Liver (tissue), 9 donors: ENCODE results near the gene BIRC3. TPM values are rescaled to one million over a fixed set of nuclear protein-coding genes. Genes with fewer than 3 reads are reported as not detected.

Experiments used
- DNase-seq: peaks from one replicate; pipeline ENCODE4 v3.0.0-alpha.2; 2017; ENCODE audit warnings: low spot score
- H3K27ac ChIP-seq, 2 donors: one replicate each; pipeline ENCODE4 v1.7.0; 2013; ENCODE audit warnings: inconsistent platforms in 2 of 2, low read length in 2 of 2, control low read depth in 1 of 2, low read depth in 1 of 2, mild to moderate bottlenecking in 1 of 2
- H3K27me3 ChIP-seq, 4 donors: one replicate each; pipeline versions ENCODE4 v1.6.1 to v1.7.0; 2013; ENCODE audit warnings: low read length in 3 of 4, inconsistent platforms in 1 of 4, mild to moderate bottlenecking in 1 of 4, moderate library complexity in 1 of 4; ENCODE audit not compliant: control insufficient read depth in 4 of 4, insufficient read depth in 4 of 4
- H3K36me3 ChIP-seq, 4 donors: one replicate each; pipeline versions ENCODE4 v1.6.1 to v1.7.0; 2013; ENCODE audit warnings: low read length in 3 of 4, mild to moderate bottlenecking in 3 of 4, low read depth in 1 of 4, moderate library complexity in 1 of 4; ENCODE audit not compliant: control insufficient read depth in 4 of 4, insufficient read depth in 3 of 4
- H3K4me1 ChIP-seq, 4 donors: one replicate each; pipeline versions ENCODE4 v1.6.1 to v1.7.0; 2013; ENCODE audit warnings: low read length in 3 of 4, mild to moderate bottlenecking in 3 of 4, moderate library complexity in 1 of 4; ENCODE audit not compliant: control insufficient read depth in 4 of 4, insufficient read depth in 4 of 4
- H3K4me3 ChIP-seq, 3 donors: one replicate each; pipeline versions ENCODE4 v1.6.1 to v1.7.0; 2013; ENCODE audit warnings: low read length in 3 of 3, control low read depth in 1 of 3, low read depth in 1 of 3, mild to moderate bottlenecking in 1 of 3
- H3K9ac ChIP-seq, 2 donors: one replicate each; pipeline ENCODE4 v1.7.0; 2013; ENCODE audit warnings: low read length in 2 of 2, mild to moderate bottlenecking in 2 of 2, moderate library complexity in 2 of 2, control low read depth in 1 of 2, low read depth in 1 of 2
- H3K9me3 ChIP-seq, 4 donors: one replicate each; pipeline versions ENCODE4 v1.6.1 to v1.7.0; 2013; ENCODE audit warnings: low read length in 3 of 4; ENCODE audit not compliant: control insufficient read depth in 4 of 4
- ATF3 ChIP-seq: IDR thresholded peaks from 2 replicates; pipeline ENCODE4 v1.6.1; 2016; ENCODE audit warnings: antibody characterized with exemption
- CTCF ChIP-seq: fragments of 150-350 bp; IDR thresholded peaks from 2 replicates; pipeline ENCODE4 v1.5.1; 2017; ENCODE audit warnings: improper control_type of control experiment, low read depth, low read length; ENCODE audit not compliant: missing input control
- EGR1 ChIP-seq, 2 donors: IDR thresholded peaks; 2 replicates each; pipeline ENCODE4 v1.6.1; 2016 to 2018; ENCODE audit warnings: antibody characterized with exemption in 2 of 2, low read depth in 2 of 2
- FOXA1 ChIP-seq: IDR thresholded peaks from 2 replicates; pipeline ENCODE4 v1.6.1; 2016; ENCODE audit warnings: antibody characterized with exemption
- FOXA2 ChIP-seq: IDR thresholded peaks from 2 replicates; pipeline ENCODE4 v1.6.1; 2016; ENCODE audit warnings: antibody characterized with exemption
- GABPA ChIP-seq, 2 donors: IDR thresholded peaks in 1 of 2; conservative IDR thresholded peaks in 1 of 2; 2 replicates each; pipeline ENCODE4 v1.6.1; 2016; ENCODE audit warnings: antibody characterized with exemption in 2 of 2, mild to moderate bottlenecking in 1 of 2, moderate library complexity in 1 of 2
- HNF4A ChIP-seq, 2 donors: conservative IDR thresholded peaks; 2 replicates each; pipeline ENCODE4 v1.6.1; 2016; ENCODE audit warnings: antibody characterized with exemption in 2 of 2, mild to moderate bottlenecking in 2 of 2
- HNF4G ChIP-seq: IDR thresholded peaks from 2 replicates; pipeline ENCODE4 v1.6.1; 2016; ENCODE audit warnings: antibody characterized with exemption
- JUND ChIP-seq, 2 donors: IDR thresholded peaks; 2 replicates each; pipeline ENCODE4 v1.6.1; 2016; ENCODE audit warnings: antibody characterized with exemption in 2 of 2
- MAX ChIP-seq: IDR thresholded peaks from 2 replicates; pipeline ENCODE4 v1.6.1; 2016; ENCODE audit warnings: antibody characterized with exemption
- NR2F2 ChIP-seq: IDR thresholded peaks from 2 replicates; pipeline ENCODE4 v1.6.1; 2016; ENCODE audit warnings: antibody characterized with exemption
- RAD21 ChIP-seq, 2 donors: IDR thresholded peaks; 2 replicates each; pipeline ENCODE4 v1.6.1; 2016; ENCODE audit warnings: antibody characterized with exemption in 2 of 2, mild to moderate bottlenecking in 2 of 2
- REST ChIP-seq: IDR thresholded peaks from 2 replicates; pipeline ENCODE4 v1.6.1; 2016; ENCODE audit warnings: antibody characterized with exemption, mild to moderate bottlenecking
- RXRA ChIP-seq, 2 donors: IDR thresholded peaks; 2 replicates each; pipeline ENCODE4 v1.6.1; 2017 to 2018; ENCODE audit warnings: antibody characterized with exemption in 2 of 2, mild to moderate bottlenecking in 1 of 2
- SP1 ChIP-seq: IDR thresholded peaks from 2 replicates; pipeline ENCODE4 v1.6.1; 2018; ENCODE audit warnings: antibody characterized with exemption, mild to moderate bottlenecking
- TAF1 ChIP-seq: conservative IDR thresholded peaks from 2 replicates; pipeline ENCODE4 v1.6.1; 2016; ENCODE audit warnings: antibody characterized with exemption, mild to moderate bottlenecking
- YY1 ChIP-seq: IDR thresholded peaks from 2 replicates; pipeline ENCODE4 v1.6.1; 2016; ENCODE audit warnings: antibody characterized with exemption, mild to moderate bottlenecking
- ZBTB33 ChIP-seq: IDR thresholded peaks from 2 replicates; pipeline ENCODE4 v1.6.1; 2016; ENCODE audit warnings: antibody characterized with exemption
- WGBS: extraction: QIAGEN DNeasy Blood & Tissue Kit; methylation state at CpG from one replicate; pipeline ENCODE4 v1.1.7; 2013; 5-methylcytosine and 5-hydroxymethylcytosine counted together
- polyA plus RNA-seq, 2 donors: library from polyadenylated mRNA; stranded (reverse) in 1 of 2; unstranded in 1 of 2; fragments of 200-250 nt in 1 of 2; fragments of >200 nt in 1 of 2; fragmentation: Nextera tagmentation in 1 of 2; extraction: Ambion mirVana in 1 of 2; gene quantifications; one replicate each; pipeline versions ENCODE4 v1.2.1 to v1.2.3, GENCODE V29; 2013 to 2015
- total RNA-seq, 2 donors: library from RNA; depleted of rRNA; stranded (reverse); fragments of >200 nt; gene quantifications; one replicate each; pipeline ENCODE4 v1.2.3, GENCODE V29; 2014
- donor health status: healthy.
- donor health status: healthy.
- donor health status: healthy.
- donor health status: healthy.
- donor health status: healthy.

Gene BIRC3
- total and polyA plus RNA-seq, 4 donors: 1.4 to 8.1 (median 2.9) TPM

- peaks cover 0 to 12% (median 0%) of the 10 kb centered on the region in 4 donors for H3K4me1 ChIP-seq
- H3K27me3 ChIP-seq: no peaks in the 10 kb centered on the region
- 83% methylated on average over 4 of the region's 4 CpGs for WGBS
- H3K9ac ChIP-seq: no peak overlapping the region
- no peak for TF ChIP-seq NR2F2
- no peak for TF ChIP-seq ATF3
- TF ChIP-seq RXRA (IDR thresholded peaks at IDR 0.05): no peak
- no peak for TF ChIP-seq JUND (IDR thresholded peaks at IDR 0.05)
- no peak for TF ChIP-seq GABPA (IDR thresholded peaks at IDR 0.05 in 1 of 2, conservative IDR thresholded peaks at IDR 0.05 in 1 of 2)
- TF ChIP-seq EGR1 (IDR thresholded peaks at IDR 0.05; ENCODE audit: low read depth in 2 of 2): no peak
- TF ChIP-seq REST: no peak
- no peak for TF ChIP-seq FOXA1
- no peak for TF ChIP-seq RAD21 (IDR thresholded peaks at IDR 0.05)
- no peak for TF ChIP-seq MAX
- no peak for TF ChIP-seq ZBTB33
- no peak for TF ChIP-seq SP1
- TF ChIP-seq HNF4A (conservative IDR thresholded peaks at IDR 0.05): no peak
- no peak for TF ChIP-seq CTCF
- no peak for TF ChIP-seq YY1
- TF ChIP-seq HNF4G: no peak
- no peak for TF ChIP-seq TAF1
- no peak for TF ChIP-seq FOXA2
- no peaks in the 10 kb centered on the region for H3K9me3 ChIP-seq
- H3K36me3 ChIP-seq: no peaks in the 10 kb centered on the region
- no peak for DNase-seq
- no peak overlapping the region for H3K4me3 ChIP-seq
- H3K27ac ChIP-seq: no peak overlapping the region
Measured at GRCh38 chr11:102276362-102276761, 40.9 kb upstream of the BIRC3 start.
